Keratinocyte (primary cell): ENCODE data around the gene PCGF2. TPM values are rescaled to one million over a fixed set of nuclear protein-coding genes. Genes with fewer than 3 reads are reported as not detected.

Experiments
- DNase-seq: peaks from one replicate; pipeline ENCODE4 v3.0.0-alpha.2; 2011; ENCODE audit warnings: low read depth, missing footprints, low spot score
- FAIRE-seq: peaks from 2 replicates; lab custom pipeline; 2011; peaks lifted over from hg19 to GRCh38; lab: Jason Lieb, UNC
- H2AFZ ChIP-seq: 2 replicates; pipeline ENCODE4 v1.6.0; 2012; ENCODE audit warnings: low read length, control low read depth, inconsistent platforms; ENCODE audit not compliant: control insufficient read depth
- H3K27ac ChIP-seq: 2 replicates; pipeline ENCODE4 v1.5.1; 2011; ENCODE audit warnings: low read length; ENCODE audit not compliant: control insufficient read depth, insufficient read depth
- H3K27me3 ChIP-seq: 3 replicates; pipeline ENCODE4 v1.6.0; 2011; ENCODE audit warnings: low read length; ENCODE audit not compliant: control insufficient read depth, insufficient read depth; ENCODE audit errors: extremely low read depth
- H3K36me3 ChIP-seq, 2 experiments: 2 replicates in 1 of 2; 3 replicates in 1 of 2; pipeline ENCODE4 v1.5.1; 2011; ENCODE audit warnings: low read length in 2 of 2, mild to moderate bottlenecking in 1 of 2; ENCODE audit not compliant: control insufficient read depth in 2 of 2, insufficient read depth in 2 of 2; ENCODE audit errors: extremely low read depth in 1 of 2
- H3K4me1 ChIP-seq: 3 replicates; pipeline ENCODE4 v1.5.1; 2011; ENCODE audit warnings: low read length; ENCODE audit not compliant: control insufficient read depth, insufficient read depth; ENCODE audit errors: extremely low read depth
- H3K4me2 ChIP-seq: 3 replicates; pipeline ENCODE4 v1.6.0; 2011; ENCODE audit warnings: low read depth, low read length; ENCODE audit not compliant: control insufficient read depth, insufficient read depth; ENCODE audit errors: extremely low read depth
- H3K4me3 ChIP-seq, 3 experiments: fragments of 200-600 bp in 1 of 3; sonication (generic) in 1 of 3; 2 replicates in 2 of 3; 3 replicates in 1 of 3; pipeline ENCODE4 v1.5.1; 2011 to 2016; ENCODE audit warnings: low read length in 3 of 3, mild to moderate bottlenecking in 3 of 3, control low read depth in 2 of 3, inconsistent platforms in 1 of 3, low read depth in 1 of 3, mixed read lengths in 1 of 3, mixed run types in 1 of 3, moderate library complexity in 1 of 3; ENCODE audit not compliant: control insufficient read depth in 2 of 3, insufficient read depth in 2 of 3; ENCODE audit errors: extremely low read depth in 1 of 3
- H3K79me2 ChIP-seq: 2 replicates; pipeline ENCODE4 v1.6.0; 2012; ENCODE audit warnings: low read length; ENCODE audit not compliant: control insufficient read depth, insufficient read depth
- H3K9ac ChIP-seq: 3 replicates; pipeline ENCODE4 v1.6.0; 2011; ENCODE audit warnings: low read length; ENCODE audit not compliant: control insufficient read depth, insufficient read depth; ENCODE audit errors: extremely low read depth
- H3K9me1 ChIP-seq: 3 replicates; pipeline ENCODE4 v1.6.0; 2011; ENCODE audit warnings: low read length; ENCODE audit not compliant: control insufficient read depth, insufficient read depth; ENCODE audit errors: extremely low read depth
- H3K9me3 ChIP-seq: 2 replicates; pipeline ENCODE4 v1.5.1; 2012; ENCODE audit warnings: low read depth, low read length; ENCODE audit not compliant: control insufficient read depth
- H4K20me1 ChIP-seq: 3 replicates; pipeline ENCODE4 v1.6.0; 2011; ENCODE audit warnings: low read length; ENCODE audit not compliant: control insufficient read depth, insufficient read depth; ENCODE audit errors: extremely low read depth
- CTCF ChIP-seq, 3 experiments: IDR thresholded peaks in 1 of 3; conservative IDR thresholded peaks in 1 of 3; optimal IDR thresholded peaks in 1 of 3; 2 replicates in 2 of 3; 3 replicates in 1 of 3; pipeline versions ENCODE3 to v1.5.1; 2011; ENCODE audit warnings: low read length in 3 of 3, mild to moderate bottlenecking in 3 of 3, moderate library complexity in 2 of 3, control low read depth in 1 of 3, inconsistent platforms in 1 of 3; ENCODE audit not compliant: insufficient read depth in 2 of 3; ENCODE audit errors: extremely low read depth in 1 of 3
- EZH2 ChIP-seq: IDR thresholded peaks from one replicate; pipeline ENCODE4 v1.6.1; 2012; ENCODE audit warnings: inconsistent platforms, mild to moderate bottlenecking, low read length, moderate library complexity
- dilution Hi-C: fragments of 300-500 bp; cut with MboI; formaldehyde crosslinking; loops from one replicate; pipeline ENCODE4 v1.7.0; 2020; ENCODE audit warnings: low sequenced_read_pairs; ENCODE audit not compliant: extremely low pct_ligation_motif_present
- polyA plus RNA-seq, 5 experiments: library from polyadenylated mRNA; depleted of rRNA in 3 of 5; stranded (reverse) in 3 of 5; stranded (forward) in 1 of 5; unstranded in 1 of 5; fragments of >200 nt; gene quantifications; 1 replicate in 1 of 5; 2 replicates in 3 of 5; 3 replicates in 1 of 5; pipeline versions ENCODE4 v1.2.1 to v1.2.3, GENCODE V29; 2011 to 2012; ENCODE audit warnings: missing spikeins in 2 of 5, low read depth in 1 of 5, low replicate concordance in 1 of 5

PCGF2 gene
- polyA plus RNA-seq, 1 donor (not counting 4 experiments of a cell fraction or from before 2014, with no cell fraction given), result 4.1 TPM

DNA sequence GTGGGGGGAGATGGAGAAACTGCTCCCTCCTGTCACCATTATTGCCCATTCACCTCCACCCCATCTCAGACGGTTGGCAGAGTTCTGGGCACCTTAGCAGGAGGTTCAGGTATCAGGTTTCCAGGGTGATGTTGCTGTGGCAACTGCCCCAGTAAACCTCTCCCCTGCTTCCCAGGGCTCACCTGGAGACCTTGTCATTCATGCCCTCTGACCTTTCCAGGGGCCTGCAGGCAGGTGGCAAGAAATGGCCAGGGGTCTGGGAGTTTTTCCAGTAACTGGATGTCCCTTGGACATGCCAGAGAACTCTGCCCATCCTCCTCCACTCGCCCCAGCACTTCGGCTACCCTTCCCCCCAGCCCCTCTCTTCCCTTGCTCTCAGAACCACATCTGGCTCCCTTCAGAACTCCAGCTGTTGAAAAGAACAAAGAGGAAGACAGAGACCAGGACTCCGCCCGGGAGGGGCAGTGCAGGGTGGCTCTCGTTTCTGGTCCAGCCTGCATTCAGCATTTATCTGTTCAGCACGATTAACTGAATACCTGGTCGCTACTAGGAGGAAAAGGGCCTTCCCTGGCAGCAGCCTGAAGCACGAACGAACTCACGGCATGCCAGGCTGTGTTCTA is 34.6 kb downstream of the PCGF2 start:
- FAIRE-seq, result no peak
- peaks cover 18 to 43% of the 10 kb centered on the region in 2 experiments for H3K36me3 ChIP-seq

GRCh38 chr17:38712593-38712992 is 35.5 kb downstream of the PCGF2 start:
- TF ChIP-seq EZH2 (no peak), CTCF (optimal IDR thresholded peaks at IDR 0.05 in 1 of 3, IDR thresholded peaks at IDR 0.05 in 1 of 3, conservative IDR thresholded peaks at IDR 0.05 in 1 of 3; ENCODE audit: extremely low read depth in 1 of 3, insufficient read depth in 2 of 3, low read length in 3 of 3) (no peak)
- Histone ChIP-seq H2AFZ (no peak overlapping the region), H3K36me3 (peaks cover 18 to 43% of the 10 kb centered on the region in 2 experiments), H3K9me3 (no peaks in the 10 kb centered on the region), H4K20me1 (no peaks in the 10 kb centered on the region), H3K4me2 (no peak overlapping the region), H3K27me3 (no peaks in the 10 kb centered on the region), H3K4me3 (no peak overlapping the region), H3K9ac (no peak overlapping the region), H3K4me1 (no peaks in the 10 kb centered on the region), H3K9me1 (no peaks in the 10 kb centered on the region), H3K27ac (no peak overlapping the region), H3K79me2 (no peaks in the 10 kb centered on the region)
- DNase-seq, result no peak
- dilution Hi-C loops, result no loop called here
- no peak for FAIRE-seq

More for the DNA sequence above, 34.6 kb downstream of the PCGF2 start:
- TF ChIP-seq CTCF (optimal IDR thresholded peaks at IDR 0.05 in 1 of 3, IDR thresholded peaks at IDR 0.05 in 1 of 3, conservative IDR thresholded peaks at IDR 0.05 in 1 of 3; ENCODE audit: extremely low read depth in 1 of 3, insufficient read depth in 2 of 3, low read length in 3 of 3) (no peak), EZH2 (no peak)
- H3K4me2 ChIP-seq, result no peak overlapping the region
- H3K79me2 ChIP-seq, result no peaks in the 10 kb centered on the region
- no peak overlapping the region for H3K9ac ChIP-seq
- H3K9me3 ChIP-seq, result no peaks in the 10 kb centered on the region
- H4K20me1 ChIP-seq, result no peaks in the 10 kb centered on the region
- H3K4me3 ChIP-seq, result no peak overlapping the region
- dilution Hi-C loops, result no loop called here
- DNase-seq, result no peak
- no peak overlapping the region for H3K27ac ChIP-seq
- peaks cover 4% of the 10 kb centered on the region for H3K4me1 ChIP-seq
- no peak overlapping the region for H2AFZ ChIP-seq
- no peaks in the 10 kb centered on the region for H3K27me3 ChIP-seq
- H3K9me1 ChIP-seq, result no peaks in the 10 kb centered on the region
